SKM-1 treated with dmso at 0.1 percent for 144 hours (cell line): ENCODE measurements around the gene TAF11L8.
"Not testable (repeated sequence)": the region's sequence is repeated elsewhere in the genome, so short reads cannot be mapped to it uniquely, and the experiment has no call there.

Source experiments
- DNase-seq: peaks from one replicate; lab custom pipeline; 2025; ENCODE audit not compliant: unreplicated experiment; lab: John Stamatoyannopoulos, UW

Gene TAF11L8

GRCh38 chr5:17590860-17591259, at the start of gene TAF11L8:
TAF11L8 (minus strand) TSS chr5:17590960.
- not testable (repeated sequence) for DNase-seq

- no peak for DNase-seq
Measured at GRCh38 chr5:17634160-17634559, 43.4 kb upstream of the TAF11L8 start, which contains the start of gene TAF11L14. TAF11L14 (plus strand) TSS chr5:17634460.

DNA sequence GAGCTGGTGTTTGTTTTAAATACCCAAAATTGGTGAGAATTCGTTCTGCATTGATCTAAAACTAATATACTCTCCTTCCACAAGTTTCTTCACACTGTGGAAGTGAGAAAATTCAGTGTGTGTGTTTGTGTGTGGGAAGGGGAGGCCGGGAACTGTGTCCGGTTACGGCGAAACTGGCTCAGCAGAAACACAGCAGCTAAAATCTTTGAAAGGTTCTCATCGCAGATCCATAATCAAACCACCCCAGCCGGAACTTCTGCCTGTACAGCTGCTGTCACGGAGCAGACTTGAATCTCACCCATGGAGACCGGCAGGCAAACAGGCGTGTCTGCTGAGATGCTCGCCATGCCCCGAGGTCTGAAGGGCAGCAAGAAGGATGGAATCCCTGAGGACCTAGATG, 41.0 kb upstream of the TAF11L8 start, which contains the start of gene TAF11L13:
Gene TAF11L13, plus strand, starts transcription at position 301 of the 400 bp plus-strand sequence.
- not testable (repeated sequence) for DNase-seq

DNA sequence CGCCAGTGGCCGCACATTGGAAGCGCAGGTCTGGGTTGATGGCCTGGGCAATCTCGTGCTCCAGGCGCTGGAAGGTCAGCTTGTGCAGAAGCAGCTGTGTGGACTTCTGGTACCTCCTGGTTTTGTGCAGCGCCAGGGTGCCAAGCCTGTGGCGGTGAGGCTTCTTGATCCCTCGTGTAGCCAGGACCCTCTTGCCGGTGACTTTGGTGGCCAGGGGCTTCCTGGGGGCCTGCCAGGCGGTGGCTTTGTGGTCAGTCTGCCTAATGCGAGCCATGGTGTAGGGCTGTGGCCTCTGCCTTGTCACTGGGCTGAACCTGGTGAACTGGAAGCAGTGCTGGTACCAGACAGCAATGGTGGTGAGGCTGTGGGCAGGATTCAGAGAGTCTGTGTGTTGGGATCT, 34.9 kb upstream of the TAF11L8 start:
- DNase-seq = no peak

DNA sequence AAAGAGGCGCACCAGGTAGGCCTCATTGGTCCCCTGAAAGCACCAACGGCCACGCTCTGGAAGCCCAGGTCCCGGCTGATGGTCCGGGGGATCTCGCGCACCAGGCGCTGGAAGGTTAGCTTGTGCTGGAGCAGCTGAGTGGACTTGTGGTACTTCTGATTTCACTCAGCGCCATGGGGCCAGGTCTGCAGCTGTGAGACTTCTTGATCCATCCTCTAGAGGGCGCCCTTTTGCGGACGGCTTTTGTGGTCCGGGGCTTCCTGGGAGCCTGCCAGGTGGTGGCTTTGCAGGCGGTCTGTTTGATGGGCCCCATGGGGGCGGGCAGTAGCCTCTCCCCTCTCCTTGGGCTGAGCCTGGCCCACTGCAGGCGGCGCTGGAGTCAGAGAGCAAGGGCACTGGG, 29.9 kb upstream of the TAF11L8 start:
- no peak for DNase-seq

- no peak for DNase-seq
Measured at GRCh38 chr5:17619354-17619753, 28.6 kb upstream of the TAF11L8 start.

GRCh38 chr5:17614872-17615605, 24.3 kb upstream of the TAF11L8 start:
- no peak for DNase-seq

- DNase-seq = not testable (repeated sequence)
Measured at GRCh38 chr5:17610092-17610491, 19.3 kb upstream of the TAF11L8 start, which contains the start of gene TAF11L12. TAF11L12 (plus strand) TSS chr5:17610392.

DNA sequence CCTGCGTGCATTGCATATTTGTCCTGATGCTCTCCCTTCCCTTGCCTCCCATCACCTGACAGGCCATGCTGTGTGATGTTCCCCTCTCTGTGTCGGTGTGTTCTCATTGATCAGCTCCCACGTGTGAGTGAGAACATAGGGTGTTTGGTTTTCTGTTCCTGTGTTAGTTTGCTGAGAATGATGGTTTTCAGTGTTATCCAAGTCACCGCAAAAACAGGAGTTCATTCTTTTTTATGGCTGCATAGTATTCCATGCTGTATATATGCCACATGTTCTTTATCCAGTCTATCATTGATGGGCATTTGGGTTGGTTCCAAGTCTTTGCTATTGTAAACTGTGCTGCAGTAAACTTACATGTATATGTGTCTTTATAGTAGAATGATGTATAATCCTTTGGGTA, 16.7 kb upstream of the TAF11L8 start:
- DNase-seq = not testable (repeated sequence)

DNA sequence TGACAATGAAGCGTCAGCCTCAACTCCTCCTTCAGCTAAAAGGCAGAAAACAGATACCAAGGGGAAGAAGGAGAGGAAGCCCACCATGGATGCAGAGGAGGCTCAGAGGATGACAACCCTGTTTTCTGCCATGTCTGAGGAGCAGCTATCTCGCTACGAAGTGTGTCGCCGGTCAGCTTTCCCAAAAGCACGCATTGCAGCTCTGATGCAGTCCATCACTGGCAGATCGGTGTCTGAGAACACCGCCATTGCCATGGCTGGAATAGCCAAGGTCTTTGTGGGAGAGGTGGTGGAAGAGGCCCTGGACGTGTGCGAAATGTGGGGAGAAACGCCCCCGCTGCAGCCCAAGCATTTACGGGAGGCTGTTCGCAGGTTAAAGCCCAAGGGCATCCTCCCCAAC, 14.2 kb upstream of the TAF11L8 start:
- DNase-seq = no peak

DNA sequence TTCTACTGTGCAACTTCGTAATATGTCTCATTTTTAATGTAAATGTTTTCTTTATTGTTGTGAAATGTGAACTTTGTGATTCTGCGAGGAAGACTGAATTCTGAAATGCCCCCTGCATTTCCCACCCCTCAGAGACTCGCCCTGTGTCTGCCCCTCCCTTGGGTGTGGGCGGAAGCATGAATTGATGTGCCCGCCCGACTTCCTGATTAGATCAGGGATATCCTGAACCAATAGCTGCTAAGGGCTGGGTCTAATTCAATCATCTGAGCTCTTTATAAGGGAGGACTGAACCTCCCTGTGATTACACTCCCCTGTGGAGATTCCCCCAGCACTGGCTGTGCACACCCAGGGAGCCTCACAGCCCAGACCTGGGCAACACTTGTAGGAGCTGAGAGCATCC, 13.1 kb upstream of the TAF11L8 start, which contains the start of gene TAF11L11:
Gene TAF11L11, plus strand, starts transcription at position 304 of the 400 bp plus-strand sequence.
- DNase-seq = not testable (repeated sequence)

- not testable (repeated sequence) for DNase-seq
Measured at GRCh38 chr5:17597728-17598127, 7.0 kb upstream of the TAF11L8 start, which contains the start of gene TAF11L10. TAF11L10 (minus strand) TSS chr5:17597828.

DNA sequence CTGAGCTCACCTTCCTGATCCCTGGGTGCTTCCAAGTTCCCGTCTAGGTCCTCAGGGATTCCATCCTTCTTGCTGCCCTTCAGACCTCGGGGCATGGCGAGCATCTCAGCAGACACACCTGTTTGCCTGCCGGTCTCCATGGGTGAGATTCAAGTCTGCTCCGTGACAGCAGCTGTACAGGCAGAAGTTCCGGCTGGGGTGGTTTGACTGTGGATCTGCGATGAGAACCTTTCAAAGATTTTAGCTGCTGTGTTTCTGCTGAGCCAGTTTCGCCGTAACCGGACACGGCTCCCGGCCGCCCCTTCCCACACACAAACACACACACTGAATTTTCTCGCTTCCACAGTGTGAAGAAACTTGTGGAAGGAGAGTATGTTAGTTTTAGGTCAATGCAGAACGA, 3.5 kb upstream of the TAF11L8 start, which contains the start of gene TAF11L9:
Gene TAF11L9, minus strand, starts transcription at position 140 of the 400 bp plus-strand sequence.
- not testable (repeated sequence) for DNase-seq

- not testable (repeated sequence) for DNase-seq
Measured at GRCh38 chr5:17585658-17586057, 5.1 kb downstream of the TAF11L8 start, which contains the start of gene TAF11L7. TAF11L7 (minus strand) TSS chr5:17585758.
